ENCODE data around the gene TMEM256. TPM values are rescaled to one million over a fixed set of nuclear protein-coding genes. Genes with fewer than 3 reads are reported as not detected.

TMEM256 gene
- polyA plus RNA-seq, 6 donors from 2014 or later, result 73.4 to 90.2 (median 81.3) TPM

GRCh38 chr17:7410634-7411426 lies 6.9 kb upstream of the TMEM256 start:
- Mint-ChIP-seq H3K27ac (no peak overlapping the region), H3K9me3 (no peaks in the 10 kb centered on the region), H3K27me3 (peaks cover 14 to 31% (median 25%) of the 10 kb centered on the region in 3 donors), H3K36me3 (no peaks in the 10 kb centered on the region), H3K4me3 (no peak overlapping the region), H3K4me1 (peaks cover 2 to 12% (median 6%) of the 10 kb centered on the region in 3 donors)
- ATAC-seq (ENCODE audit: low read depth in 2 of 2), result no peak
- no peak for DNase-seq

- Mint-ChIP-seq H3K36me3 (no peaks in the 10 kb centered on the region), H3K4me1 (peaks cover 3 to 21% (median 11%) of the 10 kb centered on the region in 3 donors), H3K27me3 (peaks cover 16 to 35% (median 32%) of the 10 kb centered on the region in 3 donors), H3K4me3 (peak overlapping the region in 1 of 8 donors; percentile 11), H3K27ac (peak overlapping the region in 1 of 6 donors; percentile 59), H3K9me3 (no peaks in the 10 kb centered on the region)
- no peak for ATAC-seq (ENCODE audit: low read depth in 2 of 2)
- no peak for DNase-seq
These were observed 5.8 kb upstream of the TMEM256 start for GRCh38 chr17:7409716-7410115.

DNA sequence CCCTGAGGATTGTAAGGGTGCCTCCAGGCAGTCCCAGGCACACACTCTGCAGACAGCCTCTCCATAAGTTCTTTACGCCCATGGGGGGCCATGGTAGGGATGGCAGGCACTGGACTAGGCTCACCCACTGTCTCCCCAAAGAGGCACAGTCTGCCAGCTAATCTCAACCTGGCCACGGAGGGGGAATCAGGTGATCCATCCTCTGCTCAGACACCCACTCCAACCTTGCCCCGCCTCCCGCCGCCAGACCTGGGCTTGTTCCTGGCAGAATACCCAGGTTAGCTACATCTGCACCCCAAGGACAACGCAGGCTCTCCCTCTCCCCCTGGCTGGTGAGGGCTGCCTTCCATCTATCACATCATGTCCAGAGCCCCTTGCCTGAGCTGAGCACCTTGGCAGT lies 5.0 kb upstream of the TMEM256 start:
- no peak for DNase-seq
- H3K27me3 Mint-ChIP-seq, result peaks cover 16 to 35% (median 32%) of the 10 kb centered on the region in 3 donors
- no peaks in the 10 kb centered on the region for H3K36me3 Mint-ChIP-seq
- no peak for ATAC-seq (ENCODE audit: low read depth in 2 of 2)
- no peaks in the 10 kb centered on the region for H3K9me3 Mint-ChIP-seq
- no peak overlapping the region for H3K27ac Mint-ChIP-seq
- H3K4me3 Mint-ChIP-seq, result peak overlapping the region in 2 of 8 donors; percentile 30 to 34
- H3K4me1 Mint-ChIP-seq, result peaks cover 7 to 28% (median 11%) of the 10 kb centered on the region in 3 donors

GRCh38 chr17:7408252-7408727 lies 4.4 kb upstream of the TMEM256 start:
- Mint-ChIP-seq H3K4me1 (peaks cover 8 to 30% (median 14%) of the 10 kb centered on the region in 3 donors), H3K27me3 (peaks cover 16 to 35% (median 32%) of the 10 kb centered on the region in 3 donors), H3K4me3 (no peak overlapping the region), H3K9me3 (no peaks in the 10 kb centered on the region), H3K27ac (no peak overlapping the region), H3K36me3 (no peaks in the 10 kb centered on the region)
- ATAC-seq (ENCODE audit: low read depth in 2 of 2) (no peak), DNase-seq (no peak)

DNA sequence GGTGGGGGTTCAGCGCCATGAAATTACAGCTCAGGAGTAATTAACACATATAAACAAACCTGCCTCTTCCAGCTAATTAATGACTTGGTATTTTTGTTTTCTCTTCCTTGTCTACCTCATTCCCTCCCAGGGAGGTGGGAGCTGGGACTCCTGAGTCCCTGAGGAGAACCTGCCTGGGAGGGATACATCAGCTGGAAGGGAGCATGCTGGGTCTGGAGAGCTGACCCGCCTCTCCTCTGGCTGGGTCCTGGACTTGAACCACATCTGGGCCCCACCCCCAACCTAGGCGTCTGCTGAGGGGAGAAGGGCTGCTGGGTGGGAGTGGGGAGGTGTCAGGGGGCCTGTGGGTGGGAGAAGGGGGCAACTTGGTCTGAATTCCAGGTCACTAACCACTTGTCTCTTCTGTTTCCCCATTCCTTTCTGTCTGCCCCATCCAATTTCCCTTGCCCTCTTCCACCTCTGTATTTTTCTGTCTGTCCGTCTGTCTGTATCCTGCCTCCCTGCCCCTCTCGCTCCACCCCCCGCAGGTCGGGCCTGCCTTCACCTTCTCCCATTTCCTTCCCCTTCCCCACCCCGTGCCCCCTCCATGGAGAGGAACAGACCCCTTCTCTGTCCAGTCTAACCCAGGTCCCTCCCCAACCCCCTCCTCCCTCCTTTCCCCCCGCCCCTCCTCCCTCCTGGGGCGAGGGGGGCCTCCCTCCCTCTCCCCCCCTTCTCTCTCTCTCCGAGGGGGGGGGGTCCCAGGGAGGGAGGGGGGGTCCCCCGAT lies 3.8 kb upstream of the TMEM256 start, which contains the start of gene NLGN2:
TSS of gene NLGN2 (plus strand) at position 361 of the 767 bp plus-strand sequence. CDS start 411 bp downstream, outside the sequence.
- DNase-seq, result no peak
- H3K9me3 Mint-ChIP-seq, result no peaks in the 10 kb centered on the region
- peak within 1 kb of the TSS in 4 of 8 donors; percentile 18 to 80 (median 42) for H3K4me3 Mint-ChIP-seq
- peak within 1 kb of the TSS in 1 of 6 donors; percentile 60 for H3K27ac Mint-ChIP-seq
- H3K4me1 Mint-ChIP-seq, result peaks cover 14 to 36% (median 19%) of the 10 kb centered on the region in 3 donors
- no peak for ATAC-seq (ENCODE audit: low read depth in 2 of 2)
- no peaks in the 10 kb centered on the region for H3K36me3 Mint-ChIP-seq
- peaks cover 16 to 35% (median 32%) of the 10 kb centered on the region in 3 donors for H3K27me3 Mint-ChIP-seq

GRCh38 chr17:7407082-7407481 lies 3.2 kb upstream of the TMEM256 start:
- H3K9me3 Mint-ChIP-seq, result no peaks in the 10 kb centered on the region
- peaks cover 14 to 36% (median 19%) of the 10 kb centered on the region in 3 donors for H3K4me1 Mint-ChIP-seq
- no peak for ATAC-seq (ENCODE audit: low read depth in 2 of 2)
- peaks cover 16 to 35% (median 32%) of the 10 kb centered on the region in 3 donors for H3K27me3 Mint-ChIP-seq
- DNase-seq, result no peak
- H3K27ac Mint-ChIP-seq, result no peak overlapping the region
- peak overlapping the region in 3 of 8 donors; percentile 18 to 54 (median 31) for H3K4me3 Mint-ChIP-seq
- H3K36me3 Mint-ChIP-seq, result no peaks in the 10 kb centered on the region

GRCh38 chr17:7406235-7406825 lies 2.4 kb upstream of the TMEM256 start:
- H3K27ac Mint-ChIP-seq, result peak overlapping the region in 1 of 6 donors; percentile 71

DNA sequence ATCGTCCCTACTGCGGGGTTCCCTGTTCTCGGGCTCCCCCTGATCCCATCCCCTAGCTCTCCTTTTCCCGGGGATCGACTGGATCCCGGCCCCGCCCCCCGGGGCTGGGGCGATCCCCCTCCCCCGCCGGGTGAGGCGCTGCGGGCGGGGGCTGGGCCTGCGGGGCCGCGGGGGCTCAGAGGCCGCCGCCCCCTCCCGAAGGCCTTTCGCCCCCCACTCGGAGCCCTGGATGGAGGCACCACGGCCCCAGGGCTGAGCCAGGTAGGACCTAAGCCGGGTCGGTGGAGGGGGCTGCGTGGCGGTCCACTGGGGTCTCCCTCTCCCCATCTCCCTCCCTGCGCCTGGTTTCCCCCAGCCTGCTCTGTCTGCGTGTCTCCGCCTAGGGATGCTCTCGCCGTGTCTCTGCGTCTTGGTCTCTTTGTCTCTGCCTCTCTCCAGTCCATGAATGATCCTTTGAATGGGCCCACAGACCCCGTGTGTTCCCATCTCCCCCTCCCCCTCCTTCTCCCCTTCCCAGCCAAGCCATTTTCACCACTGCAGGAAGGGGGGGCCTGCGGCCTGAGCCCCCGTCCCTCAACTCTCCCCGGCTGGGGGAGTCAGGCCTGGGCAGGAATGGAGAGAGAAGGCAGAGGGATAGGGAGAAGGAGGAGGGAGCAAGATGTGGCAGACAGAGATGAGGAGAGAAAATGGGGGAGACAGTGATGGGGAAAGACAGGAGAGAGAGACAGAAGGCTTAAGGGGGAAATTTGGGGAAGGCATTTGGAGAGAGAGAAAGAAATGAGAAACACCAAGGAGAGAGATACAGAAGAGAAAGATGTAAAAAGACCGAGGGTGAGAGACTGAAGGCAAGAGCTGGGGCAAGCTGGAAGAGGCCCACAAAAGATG lies 1.7 kb upstream of the TMEM256 start:
- no peaks in the 10 kb centered on the region for H3K36me3 Mint-ChIP-seq
- peaks cover 14 to 42% (median 19%) of the 10 kb centered on the region in 3 donors for H3K4me1 Mint-ChIP-seq
- no peak for ATAC-seq (ENCODE audit: low read depth in 2 of 2)
- no peak for DNase-seq
- H3K27me3 Mint-ChIP-seq, result peaks cover 16 to 35% (median 32%) of the 10 kb centered on the region in 3 donors
- H3K27ac Mint-ChIP-seq, result peak overlapping the region in 3 of 6 donors; percentile 71 to 87 (median 85)
- peak overlapping the region; percentile 84 to 94 (median 90) for H3K4me3 Mint-ChIP-seq
- H3K9me3 Mint-ChIP-seq, result no peaks in the 10 kb centered on the region

More at GRCh38 chr17:7406235-7406825, 2.4 kb upstream of the TMEM256 start:
- H3K27me3 Mint-ChIP-seq, result peaks cover 16 to 35% (median 32%) of the 10 kb centered on the region in 3 donors
- no peak for DNase-seq
- H3K4me1 Mint-ChIP-seq, result peaks cover 14 to 42% (median 19%) of the 10 kb centered on the region in 3 donors
- ATAC-seq (ENCODE audit: low read depth in 2 of 2), result no peak
- H3K4me3 Mint-ChIP-seq, result peak overlapping the region; percentile 41 to 94 (median 82)
- no peaks in the 10 kb centered on the region for H3K36me3 Mint-ChIP-seq
- H3K9me3 Mint-ChIP-seq, result no peaks in the 10 kb centered on the region

DNA sequence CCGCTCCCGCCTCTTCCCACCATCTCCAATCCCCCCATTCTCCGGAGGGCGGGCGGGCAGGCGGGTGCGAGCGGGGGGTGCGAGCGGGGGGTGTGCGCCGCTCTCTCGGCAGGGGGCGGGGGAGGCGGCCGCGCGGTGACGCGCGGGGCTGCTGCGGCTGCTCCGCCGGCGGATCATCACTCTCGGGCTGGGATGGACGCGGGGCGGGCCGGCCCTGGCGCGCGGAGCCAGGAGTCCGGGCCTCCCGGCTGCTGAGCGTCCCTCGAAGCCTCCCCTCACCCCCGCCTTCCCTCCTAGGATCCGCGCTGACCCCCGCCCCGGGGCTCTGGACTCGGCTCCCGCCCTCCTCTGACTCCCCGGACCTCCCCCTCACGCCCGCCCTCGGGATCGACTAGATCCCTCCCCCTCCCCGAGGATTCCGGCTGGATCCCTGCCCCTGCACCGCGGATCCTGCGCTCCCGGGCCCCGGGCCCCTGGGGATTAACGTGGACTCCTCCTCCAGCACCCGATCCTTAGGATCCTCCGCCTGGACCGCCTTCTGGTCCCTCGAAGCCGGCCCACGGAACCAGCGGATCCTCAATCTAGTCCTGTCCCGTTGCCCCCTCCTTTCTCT lies 946 bp upstream of the TMEM256 start:
- Mint-ChIP-seq H3K36me3 (no peaks in the 10 kb centered on the region), H3K4me3 (peak overlapping the region; percentile 90 to 100 (median 98)), H3K27me3 (peaks cover 15 to 27% (median 24%) of the 10 kb centered on the region in 3 donors), H3K27ac (peak overlapping the region; percentile 82 to 97 (median 96)), H3K9me3 (no peaks in the 10 kb centered on the region), H3K4me1 (peaks cover 14 to 42% (median 19%) of the 10 kb centered on the region in 3 donors)
- ATAC-seq (ENCODE audit: low read depth in 2 of 2), result peak; percentile 36 to 42
- DNase-seq, result no peak

GRCh38 chr17:7403727-7403976 lies 245 bp downstream of the TMEM256 start:
- Mint-ChIP-seq H3K27me3 (peaks cover 6 to 16% (median 13%) of the 10 kb centered on the region in 3 donors), H3K36me3 (no peaks in the 10 kb centered on the region), H3K4me3 (peak overlapping the region; percentile 90 to 100 (median 98)), H3K27ac (peak overlapping the region; percentile 82 to 97 (median 96)), H3K4me1 (peaks cover 15 to 42% (median 16%) of the 10 kb centered on the region in 3 donors), H3K9me3 (no peaks in the 10 kb centered on the region)
- no peak for DNase-seq
- peak; percentile 18 to 22 for ATAC-seq (ENCODE audit: low read depth in 2 of 2)

GRCh38 chr17:7403043-7403726 lies 712 bp downstream of the TMEM256 start:
- no peaks in the 10 kb centered on the region for H3K36me3 Mint-ChIP-seq
- peaks cover 15 to 42% (median 16%) of the 10 kb centered on the region in 3 donors for H3K4me1 Mint-ChIP-seq
- no peaks in the 10 kb centered on the region for H3K9me3 Mint-ChIP-seq
- peak overlapping the region; percentile 49 to 84 (median 77) for H3K27ac Mint-ChIP-seq
- H3K4me3 Mint-ChIP-seq, result peak overlapping the region; percentile 90 to 100 (median 98)
- no peak for ATAC-seq (ENCODE audit: low read depth in 2 of 2)
- H3K27me3 Mint-ChIP-seq, result peaks cover 6 to 16% (median 13%) of the 10 kb centered on the region in 3 donors
- DNase-seq, result no peak
